T-helper 1 cell (primary cell): ENCODE data around the gene SLC7A8.

Experiments used
- DNase-seq, 5 donors: peaks; one replicate each; pipeline ENCODE4 v3.0.0-alpha.2; 2012 to 2020

The SLC7A8 gene

GRCh38 chr14:23154964-23155587 is 28.4 kb downstream of the SLC7A8 start:
- DNase-seq: no peak

DNA sequence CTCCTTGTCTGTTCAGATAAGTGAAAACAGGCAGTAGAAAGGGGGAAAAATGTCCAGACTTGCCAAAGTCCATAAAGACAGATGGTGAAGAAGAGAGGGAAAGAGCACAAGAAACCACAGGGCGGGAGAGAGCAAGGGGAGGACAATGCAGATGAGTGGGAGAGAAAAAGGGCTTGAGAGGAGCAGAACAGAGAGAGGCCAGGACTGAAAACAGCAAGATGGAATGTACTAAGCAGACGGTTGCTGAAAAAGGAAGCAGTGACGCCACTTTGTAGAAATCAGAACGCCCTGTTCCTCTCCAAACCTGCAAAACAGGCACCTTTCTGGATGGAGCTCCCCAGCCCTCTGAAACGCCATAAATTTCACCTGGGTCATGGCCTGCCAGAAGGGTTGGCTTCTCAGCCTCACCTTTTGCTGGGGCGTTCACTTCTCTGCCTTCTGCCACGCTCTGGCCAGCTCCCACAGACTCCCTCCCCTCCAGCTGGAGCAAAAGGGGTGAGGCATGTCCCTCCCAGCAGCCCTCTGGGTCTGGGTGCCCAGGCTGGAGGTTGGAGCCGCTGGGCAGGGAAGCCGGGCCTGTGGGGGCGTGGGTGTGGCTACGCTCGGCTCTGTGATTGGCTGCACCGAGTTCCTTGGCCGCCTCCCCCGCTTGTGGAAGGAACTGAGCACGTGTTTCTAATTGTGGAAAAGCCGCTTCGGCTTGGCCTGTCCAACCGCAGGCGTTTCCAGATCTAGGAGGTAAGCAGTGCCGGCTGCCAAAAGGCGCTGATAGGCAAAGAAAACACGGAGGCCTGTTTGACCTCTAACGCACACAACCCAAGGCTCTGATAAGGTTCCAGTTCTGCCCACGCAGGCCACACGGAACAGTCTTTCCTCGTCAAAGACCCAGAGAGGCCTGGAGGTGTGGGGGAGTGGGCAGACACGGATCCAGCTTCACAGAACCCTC is 29.3 kb downstream of the SLC7A8 start:
- DNase-seq: no peak

DNA sequence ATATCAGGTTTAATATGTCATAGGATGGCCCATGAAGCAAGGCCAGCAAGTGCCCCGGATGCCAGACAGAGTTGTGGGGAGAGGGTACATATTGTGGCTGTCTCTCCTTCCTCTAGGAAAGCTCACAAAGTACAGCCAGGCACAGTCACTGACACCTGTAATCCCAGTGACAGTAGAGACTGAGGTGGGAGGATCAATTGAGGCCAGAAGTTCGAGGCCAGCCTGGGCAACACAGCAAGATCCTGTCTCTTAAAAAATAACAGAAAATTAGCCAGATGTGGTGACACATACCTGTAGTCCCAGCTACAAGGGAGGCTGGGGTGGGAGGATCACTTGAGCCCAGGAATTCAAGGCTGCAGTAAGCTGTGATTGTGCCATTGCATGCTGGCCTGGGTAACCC is 32.1 kb downstream of the SLC7A8 start:
- no peak for DNase-seq

- DNase-seq: no peak
Measured at GRCh38 chr14:23149745-23150144, 33.7 kb downstream of the SLC7A8 start.

GRCh38 chr14:23148591-23149249 is 34.7 kb downstream of the SLC7A8 start:
- DNase-seq: no peak

GRCh38 chr14:23147676-23148075 is 35.8 kb downstream of the SLC7A8 start:
- DNase-seq: no peak

- no peak for DNase-seq
Measured at GRCh38 chr14:23146980-23147379, 36.5 kb downstream of the SLC7A8 start.

GRCh38 chr14:23146351-23146910 is 37.0 kb downstream of the SLC7A8 start:
- no peak for DNase-seq

GRCh38 chr14:23145794-23146350 is 37.6 kb downstream of the SLC7A8 start:
- no peak for DNase-seq

DNA sequence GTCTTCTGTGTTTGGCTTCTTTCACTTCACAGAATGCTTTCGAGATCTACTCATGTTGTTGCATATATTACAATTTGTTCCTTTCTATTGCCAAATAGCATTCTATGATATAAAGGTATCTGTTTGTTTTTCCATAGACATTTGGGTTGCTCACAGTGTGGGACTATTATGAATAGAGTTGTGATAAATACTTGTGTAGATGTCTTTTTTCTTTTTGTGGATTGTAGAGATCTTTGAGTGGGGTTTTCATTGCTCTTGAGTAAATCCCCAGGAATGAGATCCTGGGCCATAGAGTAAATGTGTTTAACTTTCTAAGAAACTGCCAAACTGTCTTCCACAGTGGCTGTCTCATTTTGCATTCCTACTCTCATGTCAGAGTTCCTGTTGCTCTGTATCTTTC is 39.5 kb downstream of the SLC7A8 start:
- DNase-seq: no peak

GRCh38 chr14:23142826-23143225 is 40.6 kb downstream of the SLC7A8 start:
- no peak for DNase-seq

DNA sequence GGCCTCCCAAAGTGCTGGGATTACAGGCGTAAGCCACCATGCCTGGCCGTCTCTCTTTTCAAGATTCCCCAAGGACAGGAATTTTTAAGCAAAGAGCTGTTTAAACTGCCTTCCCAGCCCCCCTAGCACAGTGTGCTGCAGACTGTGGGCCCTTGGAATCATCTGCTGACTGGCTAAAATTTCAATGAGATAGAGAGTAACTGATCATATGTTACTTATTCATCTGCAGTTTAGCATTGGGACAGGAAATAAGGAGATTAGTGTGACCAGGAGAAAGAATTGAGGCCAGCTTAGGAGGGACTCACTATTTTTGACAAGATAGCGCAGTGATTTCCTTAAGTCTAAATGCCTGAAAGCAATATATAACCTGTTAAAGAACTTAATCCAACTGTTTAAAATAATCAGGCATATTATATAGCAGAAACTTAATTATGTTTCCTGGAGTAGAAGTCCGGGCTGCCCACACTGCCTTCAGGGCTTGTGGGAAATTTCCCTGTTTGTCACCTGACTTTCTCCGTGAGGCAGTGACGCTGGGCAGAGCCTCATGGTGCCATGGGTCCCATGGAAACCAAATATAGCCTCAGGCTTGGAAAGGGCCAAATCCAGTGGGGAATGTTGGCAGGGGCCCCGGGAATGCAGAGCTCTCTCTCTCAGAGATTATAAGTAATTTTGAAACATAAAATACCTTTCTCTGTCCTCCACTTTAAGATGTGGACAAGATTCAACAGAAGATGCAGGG is 41.6 kb downstream of the SLC7A8 start:
- no peak for DNase-seq

- DNase-seq: no peak
Measured at GRCh38 chr14:23140371-23140770, 43.1 kb downstream of the SLC7A8 start.

DNA sequence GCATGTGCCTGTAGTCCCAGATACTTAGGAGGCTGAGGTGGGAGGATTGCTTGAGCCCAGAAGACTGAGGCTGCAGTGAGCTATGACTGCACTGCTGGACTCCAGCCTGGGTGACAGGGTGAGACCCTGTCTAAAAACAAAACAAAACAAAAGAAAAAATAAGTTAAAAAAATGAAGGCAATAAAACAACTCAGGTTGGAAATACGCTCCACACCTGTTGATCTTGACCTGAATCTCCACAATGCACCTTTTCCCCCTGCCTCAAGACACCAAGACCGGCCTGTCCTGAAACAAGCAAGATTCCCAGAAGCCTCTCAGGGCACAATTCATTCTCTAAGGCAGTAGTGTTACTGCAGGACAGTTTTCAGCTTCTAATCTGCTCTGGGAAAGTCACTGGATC is 43.6 kb downstream of the SLC7A8 start:
- no peak for DNase-seq

DNA sequence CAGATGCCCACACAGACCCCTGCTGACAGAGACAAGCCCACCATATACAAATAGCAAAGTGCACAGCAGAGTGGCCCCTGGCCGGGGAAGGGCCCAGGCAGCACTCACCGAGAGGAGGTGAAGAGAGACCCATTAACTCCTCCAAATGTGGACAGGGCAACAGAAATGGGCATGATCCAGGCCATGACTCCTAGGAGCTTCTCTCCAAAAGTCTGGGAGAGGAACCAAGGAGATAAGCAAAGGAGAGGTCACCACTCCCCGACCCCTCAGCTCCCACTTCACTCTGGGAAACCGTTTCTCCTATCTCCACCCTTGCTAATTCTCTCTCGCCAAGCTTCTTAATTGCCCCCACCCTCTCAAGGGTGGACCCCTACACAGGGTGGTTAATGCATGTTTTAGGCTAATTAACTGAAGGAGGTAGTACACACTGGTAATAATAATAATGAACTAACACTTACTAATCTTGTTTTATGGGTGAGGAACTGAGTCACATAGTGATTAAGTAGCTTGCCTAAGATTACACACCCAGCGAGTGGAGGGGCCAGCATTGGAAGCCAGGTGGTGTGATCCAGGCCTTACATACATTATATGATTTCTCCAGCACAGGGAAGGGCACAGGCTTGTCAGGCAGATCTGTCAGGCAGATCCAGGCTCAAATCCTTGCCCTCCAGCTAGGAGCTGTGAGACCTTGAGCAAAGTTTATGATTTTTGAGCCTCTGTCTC is 45.5 kb downstream of the SLC7A8 start:
- no peak for DNase-seq

GRCh38 chr14:23137192-23137812 is 46.2 kb downstream of the SLC7A8 start:
- DNase-seq: no peak

GRCh38 chr14:23136566-23137133 is 46.8 kb downstream of the SLC7A8 start:
- no peak for DNase-seq

GRCh38 chr14:23132970-23133369 is 50.5 kb downstream of the SLC7A8 start:
- no peak for DNase-seq

GRCh38 chr14:23131482-23131881 is 52.0 kb downstream of the SLC7A8 start:
- no peak for DNase-seq

GRCh38 chr14:23130871-23131270 is 52.6 kb downstream of the SLC7A8 start:
- DNase-seq: no peak
